ENCODE data around the gene CTH.

DNA sequence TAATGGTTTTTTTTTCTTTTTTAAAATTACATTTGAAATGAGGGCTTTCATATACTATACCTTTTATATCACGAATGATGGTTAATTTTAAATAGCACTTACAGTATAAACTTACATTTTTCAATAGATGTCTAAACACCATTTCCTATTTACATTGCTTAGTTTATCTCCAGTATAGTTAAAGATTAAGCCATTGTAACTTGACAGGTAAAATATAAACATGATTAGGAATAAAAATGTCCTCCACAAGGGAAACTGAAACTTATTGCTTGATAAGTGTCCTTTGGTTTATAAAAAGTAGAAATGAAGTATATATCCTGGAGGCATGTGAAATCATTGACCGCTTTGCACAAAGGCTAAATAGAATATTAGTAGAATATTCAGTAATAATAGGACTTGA lies 20.2 kb downstream of the CTH start:
- TF ChIP-seq, protein P1, sequence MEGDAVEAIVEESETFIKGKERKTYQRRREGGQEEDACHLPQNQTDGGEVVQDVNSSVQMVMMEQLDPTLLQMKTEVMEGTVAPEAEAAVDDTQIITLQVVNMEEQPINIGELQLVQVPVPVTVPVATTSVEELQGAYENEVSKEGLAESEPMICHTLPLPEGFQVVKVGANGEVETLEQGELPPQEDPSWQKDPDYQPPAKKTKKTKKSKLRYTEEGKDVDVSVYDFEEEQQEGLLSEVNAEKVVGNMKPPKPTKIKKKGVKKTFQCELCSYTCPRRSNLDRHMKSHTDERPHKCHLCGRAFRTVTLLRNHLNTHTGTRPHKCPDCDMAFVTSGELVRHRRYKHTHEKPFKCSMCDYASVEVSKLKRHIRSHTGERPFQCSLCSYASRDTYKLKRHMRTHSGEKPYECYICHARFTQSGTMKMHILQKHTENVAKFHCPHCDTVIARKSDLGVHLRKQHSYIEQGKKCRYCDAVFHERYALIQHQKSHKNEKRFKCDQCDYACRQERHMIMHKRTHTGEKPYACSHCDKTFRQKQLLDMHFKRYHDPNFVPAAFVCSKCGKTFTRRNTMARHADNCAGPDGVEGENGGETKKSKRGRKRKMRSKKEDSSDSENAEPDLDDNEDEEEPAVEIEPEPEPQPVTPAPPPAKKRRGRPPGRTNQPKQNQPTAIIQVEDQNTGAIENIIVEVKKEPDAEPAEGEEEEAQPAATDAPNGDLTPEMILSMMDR (IDR thresholded peaks at IDR 0.05; ENCODE audit: low read depth, low read length, missing input control): no peak
- TF ChIP-seq, protein P2, sequence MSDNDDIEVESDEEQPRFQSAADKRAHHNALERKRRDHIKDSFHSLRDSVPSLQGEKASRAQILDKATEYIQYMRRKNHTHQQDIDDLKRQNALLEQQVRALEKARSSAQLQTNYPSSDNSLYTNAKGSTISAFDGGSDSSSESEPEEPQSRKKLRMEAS (IDR thresholded peaks at IDR 0.05): no peak
- TF ChIP-seq SP1 (IDR thresholded peaks at IDR 0.05) (no peak), YY1 (IDR thresholded peaks at IDR 0.05) (no peak), TAF1 (conservative IDR thresholded peaks at IDR 0.05) (no peak), JUND (IDR thresholded peaks at IDR 0.05) (no peak), RAD21 (IDR thresholded peaks at IDR 0.05) (no peak), RXRA (IDR thresholded peaks at IDR 0.05) (no peak)
- TF ChIP-seq, protein P3, sequence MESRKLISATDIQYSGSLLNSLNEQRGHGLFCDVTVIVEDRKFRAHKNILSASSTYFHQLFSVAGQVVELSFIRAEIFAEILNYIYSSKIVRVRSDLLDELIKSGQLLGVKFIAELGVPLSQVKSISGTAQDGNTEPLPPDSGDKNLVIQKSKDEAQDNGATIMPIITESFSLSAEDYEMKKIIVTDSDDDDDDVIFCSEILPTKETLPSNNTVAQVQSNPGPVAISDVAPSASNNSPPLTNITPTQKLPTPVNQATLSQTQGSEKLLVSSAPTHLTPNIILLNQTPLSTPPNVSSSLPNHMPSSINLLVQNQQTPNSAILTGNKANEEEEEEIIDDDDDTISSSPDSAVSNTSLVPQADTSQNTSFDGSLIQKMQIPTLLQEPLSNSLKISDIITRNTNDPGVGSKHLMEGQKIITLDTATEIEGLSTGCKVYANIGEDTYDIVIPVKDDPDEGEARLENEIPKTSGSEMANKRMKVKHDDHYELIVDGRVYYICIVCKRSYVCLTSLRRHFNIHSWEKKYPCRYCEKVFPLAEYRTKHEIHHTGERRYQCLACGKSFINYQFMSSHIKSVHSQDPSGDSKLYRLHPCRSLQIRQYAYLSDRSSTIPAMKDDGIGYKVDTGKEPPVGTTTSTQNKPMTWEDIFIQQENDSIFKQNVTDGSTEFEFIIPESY (IDR thresholded peaks at IDR 0.05): no peak
- TF ChIP-seq, protein P4, sequence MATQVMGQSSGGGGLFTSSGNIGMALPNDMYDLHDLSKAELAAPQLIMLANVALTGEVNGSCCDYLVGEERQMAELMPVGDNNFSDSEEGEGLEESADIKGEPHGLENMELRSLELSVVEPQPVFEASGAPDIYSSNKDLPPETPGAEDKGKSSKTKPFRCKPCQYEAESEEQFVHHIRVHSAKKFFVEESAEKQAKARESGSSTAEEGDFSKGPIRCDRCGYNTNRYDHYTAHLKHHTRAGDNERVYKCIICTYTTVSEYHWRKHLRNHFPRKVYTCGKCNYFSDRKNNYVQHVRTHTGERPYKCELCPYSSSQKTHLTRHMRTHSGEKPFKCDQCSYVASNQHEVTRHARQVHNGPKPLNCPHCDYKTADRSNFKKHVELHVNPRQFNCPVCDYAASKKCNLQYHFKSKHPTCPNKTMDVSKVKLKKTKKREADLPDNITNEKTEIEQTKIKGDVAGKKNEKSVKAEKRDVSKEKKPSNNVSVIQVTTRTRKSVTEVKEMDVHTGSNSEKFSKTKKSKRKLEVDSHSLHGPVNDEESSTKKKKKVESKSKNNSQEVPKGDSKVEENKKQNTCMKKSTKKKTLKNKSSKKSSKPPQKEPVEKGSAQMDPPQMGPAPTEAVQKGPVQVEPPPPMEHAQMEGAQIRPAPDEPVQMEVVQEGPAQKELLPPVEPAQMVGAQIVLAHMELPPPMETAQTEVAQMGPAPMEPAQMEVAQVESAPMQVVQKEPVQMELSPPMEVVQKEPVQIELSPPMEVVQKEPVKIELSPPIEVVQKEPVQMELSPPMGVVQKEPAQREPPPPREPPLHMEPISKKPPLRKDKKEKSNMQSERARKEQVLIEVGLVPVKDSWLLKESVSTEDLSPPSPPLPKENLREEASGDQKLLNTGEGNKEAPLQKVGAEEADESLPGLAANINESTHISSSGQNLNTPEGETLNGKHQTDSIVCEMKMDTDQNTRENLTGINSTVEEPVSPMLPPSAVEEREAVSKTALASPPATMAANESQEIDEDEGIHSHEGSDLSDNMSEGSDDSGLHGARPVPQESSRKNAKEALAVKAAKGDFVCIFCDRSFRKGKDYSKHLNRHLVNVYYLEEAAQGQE (IDR thresholded peaks at IDR 0.05): no peak

Data from liver (tissue), 3 donors.